Panc1 (cell line): ENCODE measurements around the gene ARX. TPM values are rescaled to one million over a fixed set of nuclear protein-coding genes. Genes with fewer than 3 reads are reported as not detected.

ENCODE experiments used
- ATAC-seq: fragments of 200-7000 bp; cut with Tn5 transposase; 2 replicates; pipeline ENCODE4 v1.9.1; 2020; ENCODE audit warnings: mild to moderate bottlenecking, moderate library complexity
- BruUV-seq: library from RNA; stranded (reverse); fragments of 400-500 nt; replicated peaks from 2 replicates; lab custom pipeline; 2021; lab: Mats Ljungman, UMichigan
- CTCF ChIA-PET: fragments of 300-600 bp; sonication (Branson Sonifier 250); formaldehyde crosslinking; loops from one replicate; lab custom pipeline; 2022; ENCODE audit warnings: antibody characterized with exemption; lab: Charles Lee
- POLR2A ChIA-PET: fragments of 300-600 bp; sonication (Branson Sonifier 250); formaldehyde crosslinking; loops from one replicate; lab custom pipeline; 2022; ENCODE audit warnings: antibody characterized with exemption; lab: Charles Lee
- DNase-seq: peaks from one replicate; pipeline ENCODE4 v3.0.0-alpha.2; 2010; ENCODE audit warnings: low read depth, low spot score
- H3K27ac ChIP-seq: 2 replicates; pipeline ENCODE4 v1.5.1; 2011; ENCODE audit warnings: mild to moderate bottlenecking, low read length, inconsistent platforms
- H3K27me3 ChIP-seq: fragments of 200-500 bp; sonication (Bioruptor generic); 2 replicates; pipeline ENCODE4 v1.6.0; 2014; ENCODE audit warnings: low read length, inconsistent platforms; ENCODE audit not compliant: control insufficient read depth, insufficient read depth
- H3K36me3 ChIP-seq: fragments of 200-500 bp; sonication (Bioruptor generic); 2 replicates; pipeline ENCODE4 v1.5.1; 2014; ENCODE audit warnings: inconsistent platforms, mild to moderate bottlenecking, low read length, moderate library complexity; ENCODE audit not compliant: control insufficient read depth, insufficient read depth
- H3K4me1 ChIP-seq: 2 replicates; pipeline ENCODE4 v1.5.1; 2011; ENCODE audit warnings: inconsistent platforms, mild to moderate bottlenecking, low read length, moderate library complexity; ENCODE audit not compliant: control insufficient read depth, insufficient read depth
- H3K4me3 ChIP-seq, 2 experiments: 2 replicates each; pipeline ENCODE4 v1.5.1; 2011 to 2012; ENCODE audit warnings: low read depth in 2 of 2, low read length in 2 of 2, mild to moderate bottlenecking in 2 of 2, inconsistent platforms in 1 of 2, moderate library complexity in 1 of 2
- H3K9me3 ChIP-seq: fragments of 200-500 bp; sonication (Bioruptor generic); 2 replicates; pipeline ENCODE4 v1.5.1; 2014; ENCODE audit warnings: low read depth, mild to moderate bottlenecking, inconsistent platforms, low read length, moderate library complexity; ENCODE audit not compliant: control insufficient read depth, insufficient read depth
- CTCF ChIP-seq: fragments of 450-650 bp; IDR thresholded peaks from 2 replicates; pipeline ENCODE4 v1.5.1; 2017; ENCODE audit warnings: mild to moderate bottlenecking
- POLR2AphosphoS5 ChIP-seq: IDR thresholded peaks from 2 replicates; pipeline ENCODE4 v1.6.1; 2012; ENCODE audit warnings: mild to moderate bottlenecking, low read depth, low read length, moderate library complexity
- SIN3A ChIP-seq: IDR thresholded peaks from 2 replicates; pipeline ENCODE4 v1.6.1; 2012; ENCODE audit warnings: low read depth, mild to moderate bottlenecking, low read length, moderate library complexity, borderline replicate concordance; ENCODE audit not compliant: insufficient read depth
- TCF7L2 ChIP-seq: IDR thresholded peaks from 2 replicates; pipeline ENCODE4 v1.6.1; 2011; ENCODE audit warnings: mild to moderate bottlenecking, low read depth, low read length, inconsistent platforms
- in situ Hi-C: cut with HindIII; loops from 2 replicates; pipeline ENCODE4 v1.10.0; 2016; ENCODE audit warnings: low sequenced_read_pairs, low pct_unique_long_range_greater_than_20kb
- intact Hi-C: fragments of 100-400 bp; cut with micrococcal nuclease; formaldehyde crosslinking; loops from one replicate; pipeline ENCODE4 v1.10.0; 2022; ENCODE audit not compliant: unreplicated experiment
- total RNA-seq: library from RNA; stranded (reverse); gene quantifications from one replicate; pipeline ENCODE4 v1.2.1, GENCODE V29; 2021; ENCODE audit not compliant: unreplicated experiment
- TF ChIP-seq, protein P1 (sequence below), 2 experiments: IDR thresholded peaks; 2 replicates each; pipeline ENCODE4 v1.6.1; 2011 to 2012; ENCODE audit warnings: low read depth in 2 of 2, control low read depth in 1 of 2, low read length in 1 of 2, mild to moderate bottlenecking in 1 of 2, moderate library complexity in 1 of 2; ENCODE audit not compliant: insufficient read depth in 1 of 2

ARX gene
- total RNA-seq, 1 experiment from 2014 or later: 0.15 TPM

- intact Hi-C loops (no loop called here), in situ Hi-C loops (no loop called here)
- Histone ChIP-seq H3K4me1 (no peaks in the 10 kb centered on the region), H3K36me3 (no peaks in the 10 kb centered on the region), H3K9me3 (no peaks in the 10 kb centered on the region), H3K27me3 (peaks cover 13% of the 10 kb centered on the region), H3K4me3 (peak overlapping the region in 1 of 2 experiments; percentile 24; a peak in 1 of 4 replicates), H3K27ac (no peak overlapping the region)
- CTCF ChIA-PET: no interaction called here
- POLR2A ChIA-PET: no interaction called here
- ATAC-seq (no peak), DNase-seq (no peak)
- no TSS peak for BruUV-seq
- TF ChIP-seq, protein P1, sequence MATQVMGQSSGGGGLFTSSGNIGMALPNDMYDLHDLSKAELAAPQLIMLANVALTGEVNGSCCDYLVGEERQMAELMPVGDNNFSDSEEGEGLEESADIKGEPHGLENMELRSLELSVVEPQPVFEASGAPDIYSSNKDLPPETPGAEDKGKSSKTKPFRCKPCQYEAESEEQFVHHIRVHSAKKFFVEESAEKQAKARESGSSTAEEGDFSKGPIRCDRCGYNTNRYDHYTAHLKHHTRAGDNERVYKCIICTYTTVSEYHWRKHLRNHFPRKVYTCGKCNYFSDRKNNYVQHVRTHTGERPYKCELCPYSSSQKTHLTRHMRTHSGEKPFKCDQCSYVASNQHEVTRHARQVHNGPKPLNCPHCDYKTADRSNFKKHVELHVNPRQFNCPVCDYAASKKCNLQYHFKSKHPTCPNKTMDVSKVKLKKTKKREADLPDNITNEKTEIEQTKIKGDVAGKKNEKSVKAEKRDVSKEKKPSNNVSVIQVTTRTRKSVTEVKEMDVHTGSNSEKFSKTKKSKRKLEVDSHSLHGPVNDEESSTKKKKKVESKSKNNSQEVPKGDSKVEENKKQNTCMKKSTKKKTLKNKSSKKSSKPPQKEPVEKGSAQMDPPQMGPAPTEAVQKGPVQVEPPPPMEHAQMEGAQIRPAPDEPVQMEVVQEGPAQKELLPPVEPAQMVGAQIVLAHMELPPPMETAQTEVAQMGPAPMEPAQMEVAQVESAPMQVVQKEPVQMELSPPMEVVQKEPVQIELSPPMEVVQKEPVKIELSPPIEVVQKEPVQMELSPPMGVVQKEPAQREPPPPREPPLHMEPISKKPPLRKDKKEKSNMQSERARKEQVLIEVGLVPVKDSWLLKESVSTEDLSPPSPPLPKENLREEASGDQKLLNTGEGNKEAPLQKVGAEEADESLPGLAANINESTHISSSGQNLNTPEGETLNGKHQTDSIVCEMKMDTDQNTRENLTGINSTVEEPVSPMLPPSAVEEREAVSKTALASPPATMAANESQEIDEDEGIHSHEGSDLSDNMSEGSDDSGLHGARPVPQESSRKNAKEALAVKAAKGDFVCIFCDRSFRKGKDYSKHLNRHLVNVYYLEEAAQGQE (IDR thresholded peaks at IDR 0.05; ENCODE audit: insufficient read depth in 1 of 2, low read depth in 2 of 2, low read length in 1 of 2): no peak
- TF ChIP-seq TCF7L2 (no peak), SIN3A (no peak), CTCF (no peak), POLR2AphosphoS5 (no peak)
Measured at GRCh38 chrX:25019707-25020390, 4.1 kb upstream of the ARX start.

- Histone ChIP-seq H3K9me3 (no peaks in the 10 kb centered on the region), H3K27ac (no peak overlapping the region), H3K36me3 (no peaks in the 10 kb centered on the region), H3K4me3 (no peak overlapping the region), H3K4me1 (no peaks in the 10 kb centered on the region), H3K27me3 (peaks cover 15% of the 10 kb centered on the region)
- TF ChIP-seq TCF7L2 (no peak), POLR2AphosphoS5 (no peak), SIN3A (no peak), CTCF (no peak)
- TF ChIP-seq, protein P1 (IDR thresholded peaks at IDR 0.05; ENCODE audit: insufficient read depth in 1 of 2, low read depth in 2 of 2, low read length in 1 of 2): no peak
- DNase-seq (no peak), ATAC-seq (no peak)
- intact Hi-C loops: no loop called here
- ChIA-PET CTCF (no interaction called here), POLR2A (no interaction called here)
- BruUV-seq: no TSS peak
- in situ Hi-C loops: no loop called here
Measured at GRCh38 chrX:25018682-25019081, 2.9 kb upstream of the ARX start.
